Activated CD8-positive, alpha-beta memory T cell treated with anti-CD3 and anti-CD28 coated beads, Interleukin-2, amount 10 ng/mL, durations not matched to agents 7 days and 5 days (primary cell): Measurements from ENCODE around the gene CSAD. TPM values are rescaled to one million over a fixed set of nuclear protein-coding genes. Genes with fewer than 3 reads are reported as not detected.

ENCODE experiments used
- ATAC-seq: fragments of 150-1000 bp; cut with Tn5 transposase; one replicate; pipeline ENCODE4 v1.10.0; 2021; ENCODE audit warnings: moderate library complexity
- CTCF ChIA-PET: fragments of 350-600 bp; sonication (Branson Sonifier 250); formaldehyde crosslinking; loops from one replicate; lab custom pipeline; 2021; ENCODE audit warnings: antibody characterized with exemption; lab: Charles Lee
- DNase-seq: peaks from one replicate; pipeline ENCODE4 v3.0.0-alpha.2; 2020
- H3K27ac Mint-ChIP-seq: one replicate; pipeline ENCODE4 v1.8.0; 2021; ENCODE audit warnings: mild to moderate bottlenecking, mixed read lengths
- H3K27me3 Mint-ChIP-seq: one replicate; pipeline ENCODE4 v1.8.0; 2021; ENCODE audit warnings: mixed read lengths
- H3K36me3 Mint-ChIP-seq: one replicate; pipeline ENCODE4 v1.8.0; 2021; ENCODE audit warnings: mild to moderate bottlenecking, mixed read lengths
- H3K4me1 Mint-ChIP-seq: one replicate; pipeline ENCODE4 v1.8.0; 2021; ENCODE audit warnings: mixed read lengths
- H3K4me3 Mint-ChIP-seq: one replicate; pipeline ENCODE4 v1.8.0; 2021; ENCODE audit warnings: mild to moderate bottlenecking, moderate library complexity, mixed read lengths
- H3K9me3 Mint-ChIP-seq: one replicate; pipeline ENCODE4 v1.8.0; 2022; ENCODE audit warnings: low read depth, mixed read lengths
- total RNA-seq, 2 experiments: library from RNA; stranded (reverse); gene quantifications; one replicate each; pipeline ENCODE4 v1.2.3, GENCODE V29; 2021

CSAD gene
- total RNA-seq, 2 experiments from 2014 or later, result 19.6 to 28.1 TPM

GRCh38 chr12:53201177-53201541, 20.4 kb upstream of the CSAD start:
- Mint-ChIP-seq H3K27me3 (no peaks in the 10 kb centered on the region), H3K36me3 (peaks cover 70% of the 10 kb centered on the region), H3K27ac (peak overlapping the region; percentile 94), H3K4me1 (peaks cover 78% of the 10 kb centered on the region), H3K9me3 (no peaks in the 10 kb centered on the region), H3K4me3 (peak overlapping the region; percentile 76)
- CTCF ChIA-PET, result interaction anchor here (0.9 to 15.5 kb wide), 11 partner anchors 9 to 151 kb away, joined by 3 to 164 read pairs (median 13); partner anchors contain the start of genes CSAD, ESPL1, MYG1 and ZNF740
- ATAC-seq (no peak), DNase-seq (no peak)

GRCh38 chr12:53200458-53201176, 19.9 kb upstream of the CSAD start:
- H3K9me3 Mint-ChIP-seq, result no peaks in the 10 kb centered on the region
- peaks cover 80% of the 10 kb centered on the region for H3K4me1 Mint-ChIP-seq
- ATAC-seq (peak; percentile 35), DNase-seq (peak; percentile 75)
- H3K36me3 Mint-ChIP-seq, result peaks cover 70% of the 10 kb centered on the region
- H3K27ac Mint-ChIP-seq, result peak overlapping the region; percentile 94
- H3K27me3 Mint-ChIP-seq, result no peaks in the 10 kb centered on the region
- CTCF ChIA-PET, result interaction anchor here (0.9 to 15.5 kb wide), 13 partner anchors 9 to 152 kb away, joined by 3 to 164 read pairs (median 9); partner anchors contain the start of genes AAAS, CSAD, ESPL1 and MYG1
- peak overlapping the region; percentile 76 for H3K4me3 Mint-ChIP-seq

GRCh38 chr12:53200107-53200457, 19.4 kb upstream of the CSAD start:
- Mint-ChIP-seq H3K4me1 (peaks cover 80% of the 10 kb centered on the region), H3K27ac (peak overlapping the region; percentile 94), H3K36me3 (peaks cover 71% of the 10 kb centered on the region), H3K9me3 (no peaks in the 10 kb centered on the region), H3K27me3 (no peaks in the 10 kb centered on the region), H3K4me3 (peak overlapping the region; percentile 76)
- CTCF ChIA-PET, result interaction anchor here (0.9 to 15.5 kb wide), 12 partner anchors 10 to 121 kb away, joined by 3 to 164 read pairs (median 11); partner anchors contain the start of genes AAAS, CSAD, ESPL1 and SOAT2
- ATAC-seq (peak; percentile 13), DNase-seq (no peak)

- no peak for DNase-seq
- Mint-ChIP-seq H3K9me3 (no peaks in the 10 kb centered on the region), H3K36me3 (peaks cover 73% of the 10 kb centered on the region), H3K4me1 (peaks cover 79% of the 10 kb centered on the region), H3K4me3 (peak overlapping the region; percentile 76), H3K27me3 (no peaks in the 10 kb centered on the region), H3K27ac (peak overlapping the region; percentile 94)
- ATAC-seq, result no peak
- CTCF ChIA-PET, result interaction anchor here (0.9 to 15.5 kb wide), 16 partner anchors 10 to 134 kb away, joined by 3 to 164 read pairs (median 7); partner anchors contain the start of genes AAAS, CSAD, ESPL1 and SOAT2
Measured at GRCh38 chr12:53199700-53200099, 19.0 kb upstream of the CSAD start.

- Mint-ChIP-seq H3K4me3 (peak overlapping the region; percentile 58), H3K27ac (peak overlapping the region; percentile 86), H3K27me3 (no peaks in the 10 kb centered on the region), H3K4me1 (peaks cover 69% of the 10 kb centered on the region), H3K9me3 (no peaks in the 10 kb centered on the region), H3K36me3 (peaks cover 76% of the 10 kb centered on the region)
- DNase-seq, result peak; percentile 65
- CTCF ChIA-PET, result interaction anchor here (1.0 to 11.0 kb wide), 19 partner anchors 9 to 303 kb away, joined by 3 to 67 read pairs (median 4); partner anchors contain the start of genes AAAS, CSAD, ESPL1 and PFDN5
- peak; percentile 45 for ATAC-seq
Measured at GRCh38 chr12:53198486-53199110, 17.9 kb upstream of the CSAD start.

GRCh38 chr12:53197011-53197640, 16.4 kb upstream of the CSAD start:
- Mint-ChIP-seq H3K9me3 (no peaks in the 10 kb centered on the region), H3K4me3 (no peak overlapping the region), H3K27ac (peak overlapping the region; percentile 37)

GRCh38 chr12:53196486-53196885, 15.8 kb upstream of the CSAD start:
- Mint-ChIP-seq H3K9me3 (no peaks in the 10 kb centered on the region), H3K36me3 (peaks cover 82% of the 10 kb centered on the region), H3K4me3 (no peak overlapping the region), H3K4me1 (peaks cover 56% of the 10 kb centered on the region), H3K27ac (peak overlapping the region; percentile 37), H3K27me3 (no peaks in the 10 kb centered on the region)
- CTCF ChIA-PET, result interaction anchor here (1.4 to 2.4 kb wide), 4 partner anchors 10 to 21 kb away, joined by 3 to 11 read pairs (median 6); partner anchors contain the start of gene ITGB7
- DNase-seq (no peak), ATAC-seq (no peak)

More at GRCh38 chr12:53197011-53197640, 16.4 kb upstream of the CSAD start:
- Mint-ChIP-seq H3K36me3 (peaks cover 81% of the 10 kb centered on the region), H3K4me1 (peaks cover 59% of the 10 kb centered on the region), H3K27me3 (no peaks in the 10 kb centered on the region)
- ATAC-seq (no peak), DNase-seq (no peak)
- CTCF ChIA-PET, result interaction anchor here (0.9 to 4.3 kb wide), 8 partner anchors 9 to 98 kb away, joined by 3 to 30 read pairs (median 4); partner anchors contain the start of genes CSAD, ITGB7, PFDN5 and ZNF740

GRCh38 chr12:53195516-53196420, 15.0 kb upstream of the CSAD start:
- CTCF ChIA-PET, result interaction anchor here (1.0 to 2.4 kb wide), 9 partner anchors 9 to 126 kb away, joined by 3 to 11 read pairs (median 7); partner anchors contain the start of genes AAAS, CSAD, ITGB7 and MYG1
- peaks cover 56% of the 10 kb centered on the region for H3K4me1 Mint-ChIP-seq
- ATAC-seq (no peak), DNase-seq (no peak)
- no peaks in the 10 kb centered on the region for H3K27me3 Mint-ChIP-seq
- H3K9me3 Mint-ChIP-seq, result no peaks in the 10 kb centered on the region
- peaks cover 84% of the 10 kb centered on the region for H3K36me3 Mint-ChIP-seq
- H3K27ac Mint-ChIP-seq, result peak overlapping the region; percentile 34
- H3K4me3 Mint-ChIP-seq, result no peak overlapping the region

- ATAC-seq (no peak), DNase-seq (no peak)
- CTCF ChIA-PET, result interaction anchor here (0.6 to 2.4 kb wide), 9 partner anchors 8 to 126 kb away, joined by 3 to 11 read pairs (median 7); partner anchors contain the start of genes AAAS, CSAD, MYG1 and PFDN5
- no peak overlapping the region for H3K4me3 Mint-ChIP-seq
- H3K27ac Mint-ChIP-seq, result peak overlapping the region; percentile 34
- H3K4me1 Mint-ChIP-seq, result peaks cover 53% of the 10 kb centered on the region
- H3K9me3 Mint-ChIP-seq, result no peaks in the 10 kb centered on the region
- H3K27me3 Mint-ChIP-seq, result no peaks in the 10 kb centered on the region
- H3K36me3 Mint-ChIP-seq, result peaks cover 83% of the 10 kb centered on the region
Measured at GRCh38 chr12:53194973-53195372, 14.2 kb upstream of the CSAD start.

- peaks cover 80% of the 10 kb centered on the region for H3K36me3 Mint-ChIP-seq
- DNase-seq, result no peak
- no peak for ATAC-seq
- H3K27ac Mint-ChIP-seq, result peak overlapping the region; percentile 36
- peaks cover 47% of the 10 kb centered on the region for H3K4me1 Mint-ChIP-seq
- no peaks in the 10 kb centered on the region for H3K9me3 Mint-ChIP-seq
- CTCF ChIA-PET, result interaction anchor here (0.6 to 2.4 kb wide), 9 partner anchors 7 to 127 kb away, joined by 3 to 11 read pairs (median 7); partner anchors contain the start of genes AAAS, CSAD, MYG1 and PFDN5
- H3K27me3 Mint-ChIP-seq, result no peaks in the 10 kb centered on the region
- H3K4me3 Mint-ChIP-seq, result no peak overlapping the region
Measured at GRCh38 chr12:53193985-53194716, 13.4 kb upstream of the CSAD start.

GRCh38 chr12:53193040-53193439, 12.3 kb upstream of the CSAD start:
- Mint-ChIP-seq H3K9me3 (no peaks in the 10 kb centered on the region), H3K4me1 (peaks cover 36% of the 10 kb centered on the region), H3K36me3 (peaks cover 75% of the 10 kb centered on the region), H3K4me3 (no peak overlapping the region), H3K27ac (no peak overlapping the region), H3K27me3 (no peaks in the 10 kb centered on the region)
- no peak for ATAC-seq
- no peak for DNase-seq
- CTCF ChIA-PET, result interaction anchor here (7.8 kb wide), 1 partner anchor 11 kb away, joined by 67 read pairs; the partner anchor contains the start of gene ITGB7
